ENCODE measurements around the gene SH3RF2. TPM values are rescaled to one million over a fixed set of nuclear protein-coding genes. Genes with fewer than 3 reads are reported as not detected.
"Not testable (repeated sequence)": the region's sequence is repeated elsewhere in the genome, so short reads cannot be mapped to it uniquely, and the experiment has no call there.

SH3RF2 gene
- total RNA-seq, 6 donors from 2014 or later, result 9.2 to 19.3 (median 14.3) TPM

DNA sequence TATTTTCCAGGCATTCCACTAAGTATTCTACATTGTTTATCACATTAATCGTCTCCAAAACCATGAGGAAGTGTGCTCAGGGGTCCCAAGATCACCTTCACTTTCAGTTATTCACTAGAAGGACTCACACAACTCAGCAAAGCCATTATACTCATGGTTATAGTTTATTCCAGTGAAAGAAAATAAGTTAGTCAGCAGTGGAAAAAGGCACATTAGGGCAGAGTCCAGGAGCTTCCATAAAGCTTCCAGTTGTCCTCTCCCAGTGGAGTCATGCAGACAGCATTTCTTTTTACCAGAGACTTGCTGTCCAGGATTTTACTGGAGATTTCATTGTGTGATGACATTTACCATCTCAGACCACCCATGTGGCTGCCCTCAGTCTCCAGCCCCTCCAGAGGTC, 51.5 kb downstream of the SH3RF2 start:
- Histone ChIP-seq H3K36me3 (no peaks in the 10 kb centered on the region), H3K9me3 (no peaks in the 10 kb centered on the region), H3K27me3 (no peaks in the 10 kb centered on the region), H3K4me3 (no peak overlapping the region), H3K4me1 (peaks cover 0 to 3% (median under 1%) of the 10 kb centered on the region in 4 donors), H3K27ac (no peak overlapping the region)
- 63 to 67% methylated on average over 1 of the region's 1 CpG for WGBS, 2 donors
- TF ChIP-seq POLR2A (IDR thresholded peaks at IDR 0.05) (no peak), POLR2AphosphoS5 (IDR thresholded peaks at IDR 0.05) (no peak)
- TF ChIP-seq, protein P1, sequence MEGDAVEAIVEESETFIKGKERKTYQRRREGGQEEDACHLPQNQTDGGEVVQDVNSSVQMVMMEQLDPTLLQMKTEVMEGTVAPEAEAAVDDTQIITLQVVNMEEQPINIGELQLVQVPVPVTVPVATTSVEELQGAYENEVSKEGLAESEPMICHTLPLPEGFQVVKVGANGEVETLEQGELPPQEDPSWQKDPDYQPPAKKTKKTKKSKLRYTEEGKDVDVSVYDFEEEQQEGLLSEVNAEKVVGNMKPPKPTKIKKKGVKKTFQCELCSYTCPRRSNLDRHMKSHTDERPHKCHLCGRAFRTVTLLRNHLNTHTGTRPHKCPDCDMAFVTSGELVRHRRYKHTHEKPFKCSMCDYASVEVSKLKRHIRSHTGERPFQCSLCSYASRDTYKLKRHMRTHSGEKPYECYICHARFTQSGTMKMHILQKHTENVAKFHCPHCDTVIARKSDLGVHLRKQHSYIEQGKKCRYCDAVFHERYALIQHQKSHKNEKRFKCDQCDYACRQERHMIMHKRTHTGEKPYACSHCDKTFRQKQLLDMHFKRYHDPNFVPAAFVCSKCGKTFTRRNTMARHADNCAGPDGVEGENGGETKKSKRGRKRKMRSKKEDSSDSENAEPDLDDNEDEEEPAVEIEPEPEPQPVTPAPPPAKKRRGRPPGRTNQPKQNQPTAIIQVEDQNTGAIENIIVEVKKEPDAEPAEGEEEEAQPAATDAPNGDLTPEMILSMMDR (IDR thresholded peaks at IDR 0.05), result no peak
- DNase-seq (no peak), ATAC-seq (ENCODE audit: low FRiP score in 2 of 2) (no peak)

DNA sequence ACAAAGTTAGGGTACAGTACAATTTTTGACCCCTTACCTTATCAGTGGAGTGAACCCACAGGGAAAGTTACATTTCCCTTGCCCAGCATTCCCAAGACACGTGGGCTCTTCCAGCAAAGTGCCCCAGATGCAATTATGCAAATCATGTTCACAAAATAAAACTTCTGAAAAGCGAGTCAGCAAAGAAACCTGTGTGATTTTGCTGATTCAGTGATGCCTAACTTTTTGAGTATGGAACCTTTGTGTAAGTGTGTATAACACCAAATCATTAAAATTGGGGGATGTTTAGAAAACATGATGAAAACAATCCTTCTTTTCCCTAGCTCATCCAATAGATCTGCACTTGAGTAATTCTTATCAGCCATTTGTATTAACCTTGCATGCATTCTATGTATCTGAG, 52.6 kb downstream of the SH3RF2 start:
- Histone ChIP-seq H3K27ac (no peak overlapping the region), H3K4me3 (no peak overlapping the region), H3K9me3 (peaks cover 0 to 10% (median 4%) of the 10 kb centered on the region in 4 donors), H3K27me3 (no peaks in the 10 kb centered on the region), H3K36me3 (no peaks in the 10 kb centered on the region), H3K4me1 (no peaks in the 10 kb centered on the region)
- no peak for ATAC-seq (ENCODE audit: low FRiP score in 2 of 2)
- no peak for DNase-seq
- 74 to 85% methylated on average over 2 of the region's 2 CpGs for WGBS, 2 donors
- TF ChIP-seq EP300 (IDR thresholded peaks at IDR 0.05), result no peak
- no peak for TF ChIP-seq POLR2AphosphoS5 (IDR thresholded peaks at IDR 0.05)
- TF ChIP-seq POLR2A (IDR thresholded peaks at IDR 0.05), result no peak
- TF ChIP-seq, protein P1 (IDR thresholded peaks at IDR 0.05), result no peak

DNA sequence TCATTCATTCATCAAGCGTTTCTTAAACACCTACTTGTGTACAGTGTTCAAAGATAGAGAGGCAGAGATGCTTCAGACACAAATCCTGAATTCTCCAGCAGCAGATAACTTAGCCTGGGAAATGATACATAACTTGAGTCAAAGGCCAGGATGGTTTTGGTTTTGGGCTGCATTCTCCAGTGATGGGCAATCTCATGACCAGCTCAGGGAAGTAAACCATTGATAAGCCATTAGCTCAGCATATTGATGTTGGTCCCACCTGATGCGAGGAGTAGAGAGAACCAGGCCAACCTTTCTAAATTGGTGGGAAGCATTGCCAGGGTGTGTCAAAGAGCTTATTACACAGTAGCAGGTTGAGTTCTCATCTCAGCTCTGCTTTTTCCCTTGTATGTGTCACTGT, 53.0 kb downstream of the SH3RF2 start:
- no peaks in the 10 kb centered on the region for H3K4me1 ChIP-seq
- peaks cover 0 to 10% (median 4%) of the 10 kb centered on the region in 4 donors for H3K9me3 ChIP-seq
- WGBS, 2 donors, result 84 to 100% methylated on average over 2 of the region's 2 CpGs
- no peak for DNase-seq
- no peak for TF ChIP-seq POLR2AphosphoS5 (IDR thresholded peaks at IDR 0.05)
- TF ChIP-seq EP300 (IDR thresholded peaks at IDR 0.05), result no peak
- TF ChIP-seq, protein P1 (IDR thresholded peaks at IDR 0.05), result no peak
- TF ChIP-seq POLR2A (IDR thresholded peaks at IDR 0.05), result no peak
- ATAC-seq (ENCODE audit: low FRiP score in 2 of 2), result no peak
- H3K4me3 ChIP-seq, result no peak overlapping the region
- H3K27me3 ChIP-seq, result no peaks in the 10 kb centered on the region
- H3K27ac ChIP-seq, result no peak overlapping the region
- H3K36me3 ChIP-seq, result no peaks in the 10 kb centered on the region

DNA sequence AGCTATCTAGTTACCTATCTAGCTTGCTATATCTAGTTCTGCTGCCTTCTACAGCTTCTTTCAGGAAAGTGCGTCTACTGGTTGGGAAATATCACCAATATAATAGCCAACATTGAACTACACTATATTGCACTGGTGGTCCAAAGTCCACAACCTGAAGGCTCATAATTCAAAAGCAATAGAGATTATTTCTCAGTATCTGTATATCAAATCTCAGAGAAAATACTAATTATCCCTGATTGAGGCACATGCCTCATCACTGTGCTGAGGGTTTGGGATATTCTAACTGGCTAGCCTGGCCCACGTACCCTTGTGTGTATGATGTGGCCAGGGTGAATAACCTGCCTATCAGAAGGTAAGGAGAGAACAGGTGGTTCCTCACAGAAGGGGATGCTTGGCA, 53.8 kb downstream of the SH3RF2 start:
- DNase-seq (no peak), ATAC-seq (ENCODE audit: low FRiP score in 2 of 2) (no peak)
- WGBS, 2 donors, result 87 to 100% methylated on average over 2 of the region's 2 CpGs
- H3K4me1 ChIP-seq, result no peaks in the 10 kb centered on the region
- no peaks in the 10 kb centered on the region for H3K36me3 ChIP-seq
- no peak overlapping the region for H3K27ac ChIP-seq
- H3K9me3 ChIP-seq, result peaks cover 0 to 10% (median 4%) of the 10 kb centered on the region in 4 donors
- H3K4me3 ChIP-seq, result no peak overlapping the region
- TF ChIP-seq POLR2AphosphoS5 (IDR thresholded peaks at IDR 0.05) (no peak), POLR2A (IDR thresholded peaks at IDR 0.05) (no peak), EP300 (IDR thresholded peaks at IDR 0.05) (no peak)
- TF ChIP-seq, protein P1 (IDR thresholded peaks at IDR 0.05), result no peak
- no peaks in the 10 kb centered on the region for H3K27me3 ChIP-seq

DNA sequence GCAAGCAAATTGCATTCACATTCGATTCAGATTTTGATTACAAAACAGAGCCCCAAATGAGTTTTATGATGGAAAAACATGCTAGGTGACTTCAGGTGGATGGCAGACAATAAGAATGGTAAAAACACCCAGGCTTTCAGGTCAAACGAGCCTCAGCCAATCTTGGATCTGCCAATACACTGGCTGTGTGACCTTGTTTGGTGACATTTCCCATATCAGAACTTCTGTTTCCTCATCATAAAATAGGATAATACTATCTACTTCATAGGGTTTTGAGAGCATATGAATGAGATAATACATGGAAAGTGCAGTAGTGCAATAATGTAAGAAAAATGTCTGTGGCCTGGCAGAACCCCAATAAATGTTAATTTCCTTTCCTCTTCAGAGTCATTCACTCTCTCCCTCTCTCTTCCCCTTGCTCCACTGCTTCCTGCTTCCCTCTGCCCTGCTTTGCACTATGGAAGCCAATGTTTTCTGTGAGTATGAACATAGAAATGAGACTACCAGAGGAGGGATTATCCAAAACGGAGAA, 54.7 kb downstream of the SH3RF2 start:
- Histone ChIP-seq H3K9me3 (peaks cover 0 to 10% (median 4%) of the 10 kb centered on the region in 4 donors), H3K27me3 (no peaks in the 10 kb centered on the region), H3K4me3 (no peak overlapping the region), H3K27ac (no peak overlapping the region), H3K36me3 (no peaks in the 10 kb centered on the region), H3K4me1 (no peaks in the 10 kb centered on the region)
- TF ChIP-seq POLR2A (IDR thresholded peaks at IDR 0.05) (no peak), POLR2AphosphoS5 (IDR thresholded peaks at IDR 0.05) (no peak), EP300 (IDR thresholded peaks at IDR 0.05) (no peak)
- TF ChIP-seq, protein P1 (IDR thresholded peaks at IDR 0.05), result no peak
- WGBS, 2 donors, result 75 to 77% methylated on average over 3 of the region's 3 CpGs
- ATAC-seq (ENCODE audit: low FRiP score in 2 of 2) (no peak), DNase-seq (no peak)

DNA sequence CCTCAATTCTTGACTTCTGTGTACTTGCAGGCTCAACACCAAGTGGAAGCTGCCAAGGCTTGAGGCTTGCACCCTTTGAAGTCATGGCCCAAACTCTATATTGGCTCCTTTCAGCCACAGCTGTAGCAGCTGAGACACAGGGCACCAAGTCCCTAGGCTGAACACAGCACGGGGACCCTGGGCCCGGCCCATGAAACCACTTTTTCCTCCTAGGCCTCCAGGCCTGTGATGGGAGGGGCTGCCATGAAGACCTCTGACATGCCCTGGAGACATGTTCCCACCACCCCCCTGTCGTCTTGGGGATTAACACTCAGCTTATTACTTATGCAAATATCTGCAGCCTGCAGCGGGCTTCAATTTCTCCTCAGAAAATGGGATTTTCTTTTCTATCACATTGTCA, 57.2 kb downstream of the SH3RF2 start:
- peaks cover 0 to 10% (median 4%) of the 10 kb centered on the region in 4 donors for H3K9me3 ChIP-seq
- not testable (repeated sequence) for H3K27me3 ChIP-seq; H3K4me3 ChIP-seq; H3K36me3 ChIP-seq; ATAC-seq (ENCODE audit: low FRiP score in 2 of 2); H3K27ac ChIP-seq; H3K4me1 ChIP-seq; DNase-seq
- 84 to 86% methylated on average over 4 of the region's 4 CpGs for WGBS, 2 donors

Measured in upper lobe of left lung (tissue), 6 donors.